Heart right ventricle (tissue), 16 donors: ENCODE measurements around the gene ZNF526. TPM values are rescaled to one million over a fixed set of nuclear protein-coding genes. Genes with fewer than 3 reads are reported as not detected.

Experiments
- ATAC-seq, 8 donors: fragments of 200-7000 bp; cut with Tn5 transposase; one replicate each; pipeline ENCODE4 v1.9.1; 2020; ENCODE audit warnings: mild to moderate bottlenecking in 8 of 8, moderate library complexity in 8 of 8, moderate number of reproducible peaks in 1 of 8
- DNase-seq, 2 donors: peaks; one replicate each; pipeline ENCODE4 v3.0.0-alpha.2; 2020
- H3K27ac ChIP-seq, 10 donors: fragments of 200-600 bp; sonication (generic) in 2 of 10; one replicate each; pipeline versions ENCODE4 v1.5.0 to v1.8.0; 2020 to 2022; ENCODE audit warnings: mild to moderate bottlenecking in 3 of 10
- H3K27me3 ChIP-seq, 7 donors: fragments of 200-600 bp; one replicate each; pipeline ENCODE4 v1.8.0; 2021 to 2022; ENCODE audit warnings: mild to moderate bottlenecking in 2 of 7
- H3K36me3 ChIP-seq, 9 donors: fragments of 200-600 bp; sonication (generic) in 1 of 9; one replicate each; pipeline versions ENCODE4 v1.5.0 to v1.8.0; 2020 to 2022; ENCODE audit warnings: mild to moderate bottlenecking in 2 of 9
- H3K4me1 ChIP-seq, 9 donors: fragments of 200-600 bp; sonication (generic) in 1 of 9; one replicate each; pipeline versions ENCODE4 v1.5.0 to v1.8.0; 2020 to 2022; ENCODE audit warnings: mild to moderate bottlenecking in 4 of 9
- H3K4me3 ChIP-seq, 10 donors: fragments of 200-600 bp; sonication (generic) in 2 of 10; one replicate each; pipeline versions ENCODE4 v1.5.0 to v1.8.0; 2020 to 2022; ENCODE audit warnings: mild to moderate bottlenecking in 7 of 10, moderate library complexity in 2 of 10
- H3K9me3 ChIP-seq, 11 donors: fragments of 200-600 bp in 10 of 11; sonication (generic) in 2 of 11; one replicate each; pipeline versions ENCODE4 v1.5.0 to v1.8.0; 2013 to 2022; ENCODE audit warnings: mild to moderate bottlenecking in 2 of 11, control low read depth in 1 of 11, moderate library complexity in 1 of 11
- WGBS, 2 donors: extraction: QIAGEN DNeasy Blood & Tissue Kit; methylation state at CpG; one replicate each; pipeline ENCODE4 v1.1.7; 2013; ENCODE audit warnings: inconsistent platforms in 1 of 2; 5-methylcytosine and 5-hydroxymethylcytosine counted together
- intact Hi-C, 10 donors: fragments of 100-400 bp; cut with DNase I; formaldehyde crosslinking; loops; one replicate each; pipeline versions ENCODE4 v1.11.1 to v1.14.2; 2022
- polyA plus RNA-seq, 2 donors: library from polyadenylated mRNA; stranded (reverse); fragments of 200-250 nt; gene quantifications; one replicate each; pipeline ENCODE4 v1.2.3, GENCODE V29; 2013
- total RNA-seq, 10 donors: library from RNA; stranded (reverse); fragmentation: NEBNext Ultra II Directional in 3 of 10; extraction: Animal tissue kit (Norgen Biotek cat#: 25700) in 3 of 10; gene quantifications; one replicate each; pipeline versions ENCODE4 v1.2.1 to v1.2.4, GENCODE V29; 2021 to 2023
- TF ChIP-seq, protein P1 (sequence below), 9 donors: fragments of 200-600 bp; sonication (generic) in 2 of 9; IDR thresholded peaks; one replicate each; pipeline versions ENCODE4 v1.5.0 to v1.8.0; 2021 to 2022; ENCODE audit warnings: antibody characterized with exemption in 9 of 9, mild to moderate bottlenecking in 5 of 9, moderate library complexity in 1 of 9
- donor health status: Arrhythmogenic right ventricular cardiomyopathy.
- donor health status: ischemic (EF 13 %, LVEDD 7.1; RV severe dilation, severe dysfunction).
- donor health status: healthy with polysubstance abuse.
- donor health status: DM: no; HTN: yes; CAD: no.
- donor health status: DM: no; HTN: no; CAD: no.
- donor health status: ischemic (EF 25% LVEDD 6.9; RV normal size, moderate dysfunction).
- donor health status: ischemic (EF 25% LVEDD 5.7; RV mildly dilated, moderate dysfunction).
- donor health status: healthy.
- donor health status: DM: yes; HTN: yes; CAD: no.
- donor health status: Ischemic cardiomyopathy.
- donor health status: ischemic (EF 35%, LVEDD 5.7; RV mildly dilated, moderate dysfunction).
- donor health status: nonischemic (EF 11% LVEDD 7.7; RV severe dilation, severe dysfunction).
- donor health status: DM: yes; HTN: yes; CAD: no.
- donor health status: PGD.
- donor health status: ischemic (EF 29% LVEDD 5.4; RV normal size, mild dysfunction).
- donor health status: nonischemic (EF 23%, LVEDD 6.1; RV moderate dilation, normal function).

The ZNF526 gene
- total and polyA plus RNA-seq, 12 donors: 3.2 to 7.0 (median 5.1) TPM

DNA sequence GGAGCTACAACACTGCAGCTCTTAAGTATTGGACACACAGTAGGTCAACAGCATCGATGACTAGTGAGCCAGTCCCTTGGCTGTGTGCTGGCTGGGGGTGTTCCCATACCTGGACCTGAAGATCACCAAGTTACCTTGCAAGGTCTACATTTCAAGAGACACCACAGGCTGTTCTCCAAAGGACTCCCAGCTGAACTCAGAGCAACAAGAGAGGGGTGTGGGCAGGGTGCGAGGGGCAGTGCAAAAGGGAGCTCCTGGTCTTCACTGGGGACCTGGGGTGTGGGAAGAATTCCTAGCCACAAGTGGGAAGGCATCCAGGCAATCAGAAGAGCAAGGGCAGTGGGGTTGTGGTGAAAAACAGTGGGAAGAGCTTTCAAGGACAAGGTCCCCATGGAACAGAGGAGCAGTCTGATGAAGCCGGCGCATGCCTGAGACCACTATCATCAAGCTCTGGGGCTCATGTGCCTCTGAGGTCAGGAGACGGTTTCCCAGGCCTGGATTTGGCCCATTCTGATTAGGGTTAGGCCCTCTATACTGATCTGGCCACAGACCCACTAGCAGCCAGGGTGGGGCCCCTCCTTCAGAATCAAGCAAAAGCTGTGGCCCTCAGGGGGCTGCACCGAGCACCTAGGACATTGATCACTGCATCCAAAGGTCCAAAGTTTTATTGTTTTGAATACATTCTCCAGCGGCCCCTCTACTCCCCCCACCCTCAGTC is 27.0 kb downstream of the ZNF526 start:
- Histone ChIP-seq H3K27me3 (no peaks in the 10 kb centered on the region), H3K4me1 (peaks cover 37 to 82% (median 74%) of the 10 kb centered on the region in 9 donors), H3K27ac (peak overlapping the region in 8 of 10 donors; percentile 16 to 100 (median 52)), H3K9me3 (no peaks in the 10 kb centered on the region), H3K36me3 (peaks cover 0 to 37% (median 7%) of the 10 kb centered on the region in 9 donors), H3K4me3 (no peak overlapping the region)
- ATAC-seq: no peak
- no peak for DNase-seq
- WGBS, 2 donors: 45 to 54% methylated on average over 7 of the region's 7 CpGs
- TF ChIP-seq, protein P1, sequence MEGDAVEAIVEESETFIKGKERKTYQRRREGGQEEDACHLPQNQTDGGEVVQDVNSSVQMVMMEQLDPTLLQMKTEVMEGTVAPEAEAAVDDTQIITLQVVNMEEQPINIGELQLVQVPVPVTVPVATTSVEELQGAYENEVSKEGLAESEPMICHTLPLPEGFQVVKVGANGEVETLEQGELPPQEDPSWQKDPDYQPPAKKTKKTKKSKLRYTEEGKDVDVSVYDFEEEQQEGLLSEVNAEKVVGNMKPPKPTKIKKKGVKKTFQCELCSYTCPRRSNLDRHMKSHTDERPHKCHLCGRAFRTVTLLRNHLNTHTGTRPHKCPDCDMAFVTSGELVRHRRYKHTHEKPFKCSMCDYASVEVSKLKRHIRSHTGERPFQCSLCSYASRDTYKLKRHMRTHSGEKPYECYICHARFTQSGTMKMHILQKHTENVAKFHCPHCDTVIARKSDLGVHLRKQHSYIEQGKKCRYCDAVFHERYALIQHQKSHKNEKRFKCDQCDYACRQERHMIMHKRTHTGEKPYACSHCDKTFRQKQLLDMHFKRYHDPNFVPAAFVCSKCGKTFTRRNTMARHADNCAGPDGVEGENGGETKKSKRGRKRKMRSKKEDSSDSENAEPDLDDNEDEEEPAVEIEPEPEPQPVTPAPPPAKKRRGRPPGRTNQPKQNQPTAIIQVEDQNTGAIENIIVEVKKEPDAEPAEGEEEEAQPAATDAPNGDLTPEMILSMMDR (IDR thresholded peaks at IDR 0.05): no peak
- intact Hi-C loops: loop anchor here (1.0 to 10.0 kb wide), 6 partner anchors 32 to 188 kb away; no protein-coding TSS in a partner anchor

DNA sequence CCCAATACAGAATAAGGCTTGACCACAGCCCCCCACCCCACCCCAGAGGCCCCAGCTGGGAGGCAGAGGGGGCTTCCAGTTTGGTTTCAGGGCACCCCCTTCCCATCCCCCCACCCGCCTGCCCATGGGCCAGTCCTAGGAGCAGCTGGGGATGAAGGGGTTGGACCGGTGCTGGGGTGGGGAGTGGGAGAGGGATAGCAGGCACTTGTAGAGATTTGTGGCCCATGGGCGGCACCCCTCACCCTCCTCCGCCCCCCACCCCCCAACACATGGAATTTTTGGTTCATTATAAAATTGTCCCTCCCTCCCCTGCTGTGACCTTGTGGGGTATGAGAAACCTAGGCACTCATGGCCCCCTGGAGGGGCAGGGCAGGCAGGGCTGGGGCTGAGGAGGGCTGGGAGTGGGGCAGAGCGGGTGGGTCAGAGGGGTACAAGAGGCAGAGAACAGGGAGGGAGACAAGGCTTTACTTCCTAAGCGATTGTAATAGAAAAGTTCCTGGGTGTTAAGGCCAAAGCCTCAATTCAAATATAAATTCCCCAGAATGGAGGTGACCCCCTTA is 27.6 kb downstream of the ZNF526 start:
- H3K4me1 ChIP-seq: peaks cover 42 to 89% (median 79%) of the 10 kb centered on the region in 9 donors
- WGBS, 2 donors: 86 to 89% methylated on average over 6 of the region's 6 CpGs
- TF ChIP-seq, protein P1 (IDR thresholded peaks at IDR 0.05): no peak
- intact Hi-C loops: loop anchor here in 9 of 10 donors (2.0 to 10.0 kb wide), 5 partner anchors 31 to 187 kb away; no protein-coding TSS in a partner anchor
- H3K36me3 ChIP-seq: peaks cover 0 to 37% (median 7%) of the 10 kb centered on the region in 9 donors
- H3K9me3 ChIP-seq: no peaks in the 10 kb centered on the region
- ATAC-seq (no peak), DNase-seq (no peak)
- no peak overlapping the region for H3K4me3 ChIP-seq
- H3K27ac ChIP-seq: peak overlapping the region in 7 of 10 donors; percentile 16 to 100 (median 52)
- no peaks in the 10 kb centered on the region for H3K27me3 ChIP-seq

DNA sequence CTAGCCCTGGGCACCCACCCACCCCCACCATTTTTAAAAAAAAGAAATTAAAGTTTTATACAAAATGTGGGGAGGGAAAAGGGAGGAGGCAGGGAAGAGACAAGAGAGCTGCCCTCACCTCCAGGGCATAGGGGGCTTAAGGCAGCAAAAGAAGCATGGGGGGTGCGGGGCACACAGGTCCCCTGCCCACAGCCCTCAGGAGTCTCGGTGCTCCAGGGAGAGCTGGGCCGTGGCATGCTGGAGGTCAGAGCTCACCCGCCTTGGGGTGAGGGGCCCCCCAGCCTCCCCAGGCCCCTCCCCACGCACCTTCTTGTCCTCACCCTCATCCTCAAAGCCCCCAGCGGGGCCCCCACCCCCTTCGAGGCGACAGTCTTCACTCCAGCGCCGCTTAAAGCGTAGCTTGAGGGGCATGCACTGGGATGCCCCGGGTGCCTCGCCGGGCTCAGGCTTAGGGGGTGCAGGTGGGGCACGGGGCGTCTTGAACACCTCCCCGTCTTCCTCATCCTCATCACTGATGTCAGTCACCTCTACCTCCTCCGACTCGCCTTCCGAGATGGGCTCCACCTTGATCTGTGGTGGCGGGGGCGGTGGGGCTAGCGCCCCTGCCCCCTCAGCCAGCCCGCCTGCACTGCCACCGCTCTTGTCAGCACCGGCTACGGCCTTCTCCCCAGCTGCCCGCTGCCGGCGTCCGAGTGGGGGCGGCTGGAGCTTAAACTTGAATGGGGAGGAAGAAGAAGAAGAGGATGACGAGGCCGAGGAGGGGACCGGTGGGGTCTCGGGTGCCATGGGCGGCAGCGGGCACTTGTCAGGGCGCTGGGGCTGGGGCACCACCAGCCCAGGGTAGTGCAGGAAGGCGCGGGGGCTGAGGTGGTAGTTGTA is 28.4 kb downstream of the ZNF526 start:
- peaks cover 42 to 93% (median 82%) of the 10 kb centered on the region in 9 donors for H3K4me1 ChIP-seq
- intact Hi-C loops: loop anchor here in 6 of 10 donors (5.0 to 10.0 kb wide), 4 partner anchors 34 to 186 kb away; no protein-coding TSS in a partner anchor
- no peak overlapping the region for H3K4me3 ChIP-seq
- TF ChIP-seq, protein P1 (IDR thresholded peaks at IDR 0.05): no peak
- peak overlapping the region in 7 of 10 donors; percentile 22 to 100 (median 98) for H3K27ac ChIP-seq
- H3K36me3 ChIP-seq: peaks cover 0 to 37% (median 7%) of the 10 kb centered on the region in 9 donors
- ATAC-seq (no peak), DNase-seq (no peak)
- no peaks in the 10 kb centered on the region for H3K27me3 ChIP-seq
- 81 to 82% methylated on average over 41 of the region's 41 CpGs for WGBS, 2 donors
- no peaks in the 10 kb centered on the region for H3K9me3 ChIP-seq
